SK-N-MC (cell line): ENCODE data around the gene SLC9A7.

Experiments
- DNase-seq: peaks from one replicate; pipeline ENCODE4 v3.0.0-alpha.2; 2011; ENCODE audit warnings: low read depth, low spot score
- H3K27ac ChIP-seq: fragments of 200-600 bp; sonication (generic); 2 replicates; pipeline ENCODE4 v1.5.1; 2016; ENCODE audit warnings: mixed run types
- H3K36me3 ChIP-seq: fragments of 200-600 bp; sonication (generic); 2 replicates; pipeline ENCODE4 v1.6.1; 2017; ENCODE audit warnings: antibody characterized with exemption, low read length, mixed read lengths; ENCODE audit not compliant: insufficient read depth
- H3K4me3 ChIP-seq: fragments of 200-600 bp; sonication (generic); 2 replicates; pipeline ENCODE4 v1.5.1; 2016
- H3K9ac ChIP-seq: fragments of 200-600 bp; sonication (generic); 2 replicates; pipeline ENCODE4 v1.8.0; 2017; ENCODE audit warnings: mixed run types, mixed read lengths; ENCODE audit not compliant: insufficient read length
- H3K9me3 ChIP-seq: fragments of 200-600 bp; sonication (generic); 2 replicates; pipeline ENCODE4 v1.6.1; 2017; ENCODE audit warnings: low read depth, mild to moderate bottlenecking, antibody characterized with exemption, low read length, moderate library complexity, mixed read lengths
- EZH2 ChIP-seq: fragments of 200-600 bp; sonication (generic); IDR thresholded peaks from one replicate; pipeline ENCODE4 v1.6.1; 2017; ENCODE audit warnings: antibody characterized with exemption
- FOXP2 ChIP-seq: optimal IDR thresholded peaks from 2 replicates; pipeline ENCODE3; 2011; ENCODE audit warnings: mild to moderate bottlenecking, moderate library complexity; ENCODE audit not compliant: insufficient read depth; ENCODE audit errors: extremely low read length, control extremely low read depth
- POLR2AphosphoS5 ChIP-seq: IDR thresholded peaks from 2 replicates; pipeline ENCODE4 v1.6.1; 2012; ENCODE audit warnings: mild to moderate bottlenecking, low read depth, low read length, borderline replicate concordance

Gene SLC9A7

GRCh38 chrX:46758956-46759644, at the start of gene SLC9A7:
Gene SLC9A7 (minus strand): TSS chrX:46759118. CDS start chrX:46759029, 89 bp downstream.
- DNase-seq, result no peak

GRCh38 chrX:46805270-46805669, 46.4 kb upstream of the SLC9A7 start:
- no peak overlapping the region for H3K4me3 ChIP-seq
- no peak overlapping the region for H3K9ac ChIP-seq
- H3K36me3 ChIP-seq, result no peaks in the 10 kb centered on the region
- no peak overlapping the region for H3K27ac ChIP-seq
- TF ChIP-seq POLR2AphosphoS5 (no peak), FOXP2 (no peak), EZH2 (no peak)
- H3K9me3 ChIP-seq, result no peaks in the 10 kb centered on the region
- no peak for DNase-seq

More at GRCh38 chrX:46758956-46759644, at the start of gene SLC9A7:
- TF ChIP-seq EZH2 (no peak), POLR2AphosphoS5 (no peak), FOXP2 (no peak)
- Histone ChIP-seq H3K4me3 (peak within 1 kb of the TSS; percentile 79), H3K27ac (no peak within 1 kb of the TSS), H3K9ac (no peak within 1 kb of the TSS), H3K9me3 (no peaks in the 10 kb centered on the region), H3K36me3 (no peaks in the 10 kb centered on the region)

GRCh38 chrX:46803140-46803539, 44.2 kb upstream of the SLC9A7 start:
- no peak for DNase-seq
- Histone ChIP-seq H3K36me3 (no peaks in the 10 kb centered on the region), H3K4me3 (no peak overlapping the region), H3K9ac (no peak overlapping the region), H3K27ac (no peak overlapping the region), H3K9me3 (no peaks in the 10 kb centered on the region)
- TF ChIP-seq EZH2 (no peak), POLR2AphosphoS5 (no peak), FOXP2 (no peak)

- no peak overlapping the region for H3K9ac ChIP-seq
- H3K27ac ChIP-seq, result no peak overlapping the region
- no peak for DNase-seq
- TF ChIP-seq POLR2AphosphoS5 (no peak), FOXP2 (no peak), EZH2 (no peak)
- no peaks in the 10 kb centered on the region for H3K9me3 ChIP-seq
- no peaks in the 10 kb centered on the region for H3K36me3 ChIP-seq
- no peak overlapping the region for H3K4me3 ChIP-seq
Observed at GRCh38 chrX:46796574-46797191, 37.8 kb upstream of the SLC9A7 start.

- Histone ChIP-seq H3K9ac (no peak overlapping the region), H3K4me3 (no peak overlapping the region), H3K9me3 (no peaks in the 10 kb centered on the region), H3K36me3 (no peaks in the 10 kb centered on the region), H3K27ac (no peak overlapping the region)
- no peak for DNase-seq
- no peak for TF ChIP-seq EZH2
- TF ChIP-seq FOXP2, result no peak
- TF ChIP-seq POLR2AphosphoS5, result no peak
Observed at GRCh38 chrX:46793386-46794143, 34.6 kb upstream of the SLC9A7 start.

- H3K4me3 ChIP-seq, result no peak overlapping the region
Observed at GRCh38 chrX:46792810-46793188, 33.9 kb upstream of the SLC9A7 start.

GRCh38 chrX:46791927-46792809, 33.2 kb upstream of the SLC9A7 start:
- Histone ChIP-seq H3K4me3 (no peak overlapping the region), H3K9me3 (no peaks in the 10 kb centered on the region), H3K9ac (no peak overlapping the region), H3K27ac (no peak overlapping the region; the same call in 1 of the 2 replicates), H3K36me3 (no peaks in the 10 kb centered on the region)
- TF ChIP-seq POLR2AphosphoS5, result no peak
- no peak for TF ChIP-seq EZH2
- TF ChIP-seq FOXP2, result no peak
- no peak for DNase-seq

More at GRCh38 chrX:46792810-46793188, 33.9 kb upstream of the SLC9A7 start:
- H3K9ac ChIP-seq, result no peak overlapping the region
- DNase-seq, result no peak
- no peak for TF ChIP-seq POLR2AphosphoS5
- TF ChIP-seq EZH2, result no peak
- no peak for TF ChIP-seq FOXP2
- H3K36me3 ChIP-seq, result no peaks in the 10 kb centered on the region
- H3K9me3 ChIP-seq, result no peaks in the 10 kb centered on the region
- no peak overlapping the region; the same call in 1 of the 2 replicates for H3K27ac ChIP-seq
